HG03060 (cell line): Measurements from ENCODE around the gene SPI1.
"Not testable (repeated sequence)": the region's sequence is repeated elsewhere in the genome, so short reads cannot be mapped to it uniquely, and the experiment has no call there.

ENCODE experiments used
- ATAC-seq: cut with Tn5 transposase; IDR thresholded peaks from one replicate; pipeline ENCODE4 v1.9.1; 2021; ENCODE audit warnings: low read depth, moderate number of reproducible peaks; ENCODE audit not compliant: unreplicated experiment

Gene SPI1

DNA sequence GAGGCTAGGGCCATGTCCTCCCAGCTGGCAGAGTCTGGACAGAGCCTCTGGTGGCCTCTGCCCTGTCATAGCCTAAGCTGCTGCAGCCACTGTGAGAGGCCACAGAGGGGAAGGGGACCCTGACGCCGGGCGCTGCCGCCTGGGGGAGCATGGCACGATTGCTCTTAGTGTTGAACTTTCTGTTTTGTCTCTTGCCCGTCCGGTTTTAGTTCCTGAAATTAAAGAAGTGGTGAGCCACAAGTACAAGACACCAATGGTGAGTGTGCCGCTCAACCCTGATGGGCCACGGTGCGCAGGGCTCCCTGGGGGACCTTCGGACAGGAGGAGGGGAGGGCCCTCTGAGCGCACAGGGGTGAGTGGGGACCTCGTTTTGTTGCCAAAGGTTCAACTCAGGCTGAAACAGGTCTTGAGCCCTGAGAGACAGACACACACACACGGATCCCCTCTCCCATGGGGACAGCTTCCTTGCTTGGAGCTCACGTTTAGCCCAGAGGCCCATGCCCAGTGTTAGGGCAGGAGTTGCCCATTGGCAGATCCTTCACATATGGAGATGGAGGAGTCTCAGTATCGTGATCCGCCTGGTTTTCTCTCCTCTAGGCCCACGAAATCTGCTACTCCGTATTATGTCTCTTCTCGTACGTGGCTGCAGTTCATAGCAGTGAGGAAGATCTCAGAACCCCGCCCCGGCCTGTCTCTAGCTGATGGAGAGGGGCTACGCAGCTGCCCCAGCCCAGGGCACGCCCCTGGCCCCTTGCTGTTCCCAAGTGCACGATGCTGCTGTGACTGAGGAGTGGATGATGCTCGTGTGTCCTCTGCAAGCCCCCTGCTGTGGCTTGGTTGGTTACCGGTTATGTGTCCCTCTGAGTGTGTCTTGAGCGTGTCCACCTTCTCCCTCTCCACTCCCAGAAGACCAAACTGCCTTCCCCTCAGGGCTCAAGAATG lies 49.6 kb downstream of the SPI1 start:
- ATAC-seq = no peak

DNA sequence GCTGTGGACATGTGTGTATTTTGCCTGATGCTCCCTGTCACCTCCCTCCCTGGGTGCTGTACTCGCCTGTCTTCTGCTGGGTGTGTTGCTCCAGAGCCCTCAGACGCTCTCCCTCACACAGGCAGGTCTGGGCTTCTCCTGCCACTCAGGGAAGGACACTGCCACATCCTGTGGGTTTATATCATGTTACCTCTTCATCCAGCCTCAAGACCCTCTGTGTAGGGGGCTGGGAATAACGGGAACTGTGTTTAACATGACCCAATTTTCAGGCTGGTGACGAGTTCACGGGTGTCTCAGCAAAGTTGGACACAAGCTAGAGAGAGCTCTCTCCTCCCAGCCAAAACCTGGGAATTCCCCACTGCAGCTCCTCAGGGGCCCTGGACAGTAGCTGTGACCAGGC lies 50.4 kb downstream of the SPI1 start:
- ATAC-seq = no peak

DNA sequence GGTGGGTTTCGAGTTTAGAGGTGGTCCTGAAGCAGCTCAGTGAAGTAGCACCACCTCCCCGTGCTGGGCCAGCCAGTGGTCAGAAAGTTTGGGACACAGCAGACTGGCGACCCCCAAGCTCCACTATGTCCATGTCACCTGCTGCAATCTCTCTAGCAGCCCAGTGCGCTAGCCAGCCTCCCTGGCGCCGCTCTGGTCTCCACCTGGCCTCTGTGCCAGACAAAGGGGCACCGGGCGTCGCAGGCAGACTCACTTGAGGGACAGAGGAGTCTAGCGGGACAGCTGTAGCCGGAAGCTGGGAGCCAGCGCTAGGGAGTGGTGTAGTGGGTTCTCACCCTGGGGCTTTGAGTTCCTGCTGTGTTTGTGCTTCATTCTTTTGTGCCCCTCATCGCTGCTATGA lies 51.3 kb downstream of the SPI1 start:
- ATAC-seq = no peak

DNA sequence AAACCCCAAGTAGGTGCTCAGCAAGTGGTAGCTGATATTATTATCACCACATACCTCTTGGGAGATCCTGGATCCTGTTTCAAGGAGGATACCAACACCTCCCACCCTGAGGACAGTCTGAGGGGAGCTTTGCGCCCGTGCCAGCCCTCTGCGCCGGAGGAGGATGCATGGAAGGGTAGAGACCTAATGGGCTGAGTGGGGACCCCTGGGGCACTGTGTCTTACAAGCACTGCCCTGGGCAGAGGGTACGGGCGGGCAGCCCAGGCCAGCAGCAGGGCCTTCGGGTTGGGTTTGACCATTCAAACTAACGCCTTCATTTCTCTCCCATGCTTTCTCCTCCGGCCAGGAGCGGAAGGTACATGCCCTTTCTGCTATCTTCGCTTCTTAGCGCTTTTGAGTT lies 52.1 kb downstream of the SPI1 start:
- ATAC-seq = no peak

DNA sequence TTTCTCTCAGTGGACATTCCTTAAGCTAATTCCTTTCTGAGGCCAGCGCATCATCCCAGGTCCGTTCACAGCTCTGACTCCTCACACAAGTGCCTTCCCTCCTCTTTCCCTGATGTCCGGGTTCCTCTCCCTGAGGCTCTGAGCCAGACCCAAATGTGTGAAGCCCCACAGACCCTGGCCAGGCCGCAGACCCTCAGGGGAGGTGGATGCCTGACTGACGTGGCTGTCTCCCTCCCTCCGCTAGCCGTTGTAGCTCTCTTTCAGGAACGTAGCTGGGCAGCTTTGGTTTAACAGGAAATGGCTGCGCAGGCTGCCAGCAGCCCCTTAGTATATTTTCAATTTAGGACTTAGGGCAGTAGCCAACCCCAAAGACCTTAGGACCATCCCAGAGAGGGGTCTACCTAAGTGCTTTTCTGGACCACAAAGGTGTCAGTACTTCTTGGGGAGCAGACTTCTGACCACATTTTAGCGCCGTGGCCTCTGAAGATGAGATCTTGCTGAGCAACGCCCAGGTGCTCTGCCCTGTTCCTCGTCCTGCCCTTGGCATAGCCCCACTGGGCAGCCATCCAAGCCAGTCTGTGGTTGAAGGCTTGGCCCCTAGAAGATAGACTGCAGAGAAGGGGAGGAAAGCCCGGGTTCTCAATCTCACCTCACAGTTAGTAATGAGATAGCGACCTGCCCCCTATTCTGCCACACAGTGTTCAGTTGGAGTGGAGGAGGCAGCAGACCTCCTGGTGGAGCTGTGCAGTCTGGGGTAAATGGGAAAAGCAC lies 52.9 kb downstream of the SPI1 start:
- no peak for ATAC-seq

DNA sequence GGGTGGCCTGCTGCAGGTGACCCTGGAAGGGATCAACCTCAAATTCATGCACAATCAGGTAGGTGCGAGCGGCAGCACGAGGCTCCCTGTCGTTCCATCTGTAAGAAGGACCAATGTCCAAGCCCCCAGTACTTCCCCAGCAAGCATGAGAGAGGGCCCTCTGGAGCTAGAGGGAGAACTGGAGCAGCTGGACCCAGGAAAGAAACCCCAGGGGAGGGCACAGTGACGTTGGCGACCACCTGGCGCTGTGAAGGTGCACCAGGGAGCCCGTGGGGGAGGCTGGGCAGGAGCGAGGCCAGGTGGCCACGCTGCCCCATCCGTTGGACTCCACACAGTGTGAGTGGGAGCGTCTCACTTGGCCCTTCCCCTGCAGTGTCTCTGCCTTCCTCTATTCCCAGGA lies 53.8 kb downstream of the SPI1 start:
- ATAC-seq = no peak

DNA sequence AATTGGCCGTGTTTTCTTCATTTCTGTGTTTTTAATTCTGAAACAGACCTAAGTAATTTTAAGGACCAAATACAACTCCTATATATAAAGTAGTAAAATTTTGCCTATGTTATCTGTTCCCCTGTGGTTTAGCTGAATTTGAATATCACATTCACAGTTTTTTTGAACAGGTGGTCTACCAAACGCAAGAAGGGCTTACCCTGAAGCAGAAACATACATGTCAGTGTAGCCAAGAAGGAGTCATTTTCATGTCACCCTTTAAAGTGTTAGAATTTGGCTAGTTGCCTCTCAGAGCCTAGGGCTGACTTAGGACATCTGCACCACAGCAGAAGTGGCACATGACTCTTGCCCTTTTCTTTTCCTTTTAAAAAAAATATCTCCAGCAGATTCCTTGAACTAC lies 60.2 kb downstream of the SPI1 start:
- ATAC-seq = no peak

DNA sequence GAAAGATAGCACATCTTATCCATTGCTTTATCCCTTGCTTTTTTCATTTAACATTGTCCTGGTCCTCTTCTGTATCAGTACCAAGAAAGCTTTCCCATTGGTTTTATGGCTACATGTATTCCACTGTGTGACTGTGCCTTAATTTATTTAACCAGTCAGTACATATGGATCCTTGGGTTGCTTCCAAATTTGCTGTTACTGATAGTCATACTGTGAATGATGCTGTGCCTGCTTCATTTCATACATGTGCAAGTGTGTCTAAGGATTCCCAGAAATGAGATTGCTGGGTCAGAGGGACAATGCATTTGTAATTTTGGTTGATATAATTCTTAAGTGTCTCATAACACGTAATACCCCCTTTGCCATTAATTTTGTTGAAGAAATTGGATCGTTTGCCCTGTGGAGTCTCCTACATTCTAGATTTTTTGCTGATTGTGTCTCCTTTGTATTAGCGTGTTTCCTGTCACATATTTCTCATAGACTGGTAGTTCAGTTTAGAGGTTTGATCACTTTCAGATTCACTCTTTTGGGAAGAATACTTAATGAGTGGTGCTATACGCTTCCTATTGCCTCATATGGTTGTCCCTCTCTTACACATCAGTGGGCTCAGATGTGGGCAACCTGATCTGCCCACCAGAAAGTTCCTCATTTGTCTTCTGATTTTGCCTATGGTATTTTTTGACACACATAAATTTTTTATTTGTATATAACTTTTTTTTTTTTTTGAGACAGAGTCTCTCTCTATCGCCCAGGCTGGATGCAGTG lies 61.1 kb downstream of the SPI1 start:
- no peak for ATAC-seq

DNA sequence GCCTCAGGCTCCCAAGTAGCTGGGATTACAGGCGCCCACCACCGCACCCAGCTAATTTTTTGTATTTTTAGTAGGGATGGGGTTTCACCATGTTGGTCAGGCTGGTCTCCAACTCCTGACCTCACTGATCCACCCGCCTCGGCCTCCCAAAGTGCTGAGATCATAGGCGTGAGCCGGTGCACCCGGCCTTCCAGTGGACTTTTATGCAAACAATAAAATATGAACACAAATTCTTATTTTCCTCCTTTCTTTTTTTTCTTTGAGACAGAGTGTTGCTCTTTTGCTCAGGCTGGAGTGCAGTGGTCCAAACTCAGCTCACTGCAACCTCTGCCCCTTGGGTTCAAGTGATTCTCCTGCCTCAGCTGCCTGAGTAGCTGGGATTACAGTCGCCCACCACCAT lies 61.8 kb downstream of the SPI1 start:
- not testable (repeated sequence) for ATAC-seq

DNA sequence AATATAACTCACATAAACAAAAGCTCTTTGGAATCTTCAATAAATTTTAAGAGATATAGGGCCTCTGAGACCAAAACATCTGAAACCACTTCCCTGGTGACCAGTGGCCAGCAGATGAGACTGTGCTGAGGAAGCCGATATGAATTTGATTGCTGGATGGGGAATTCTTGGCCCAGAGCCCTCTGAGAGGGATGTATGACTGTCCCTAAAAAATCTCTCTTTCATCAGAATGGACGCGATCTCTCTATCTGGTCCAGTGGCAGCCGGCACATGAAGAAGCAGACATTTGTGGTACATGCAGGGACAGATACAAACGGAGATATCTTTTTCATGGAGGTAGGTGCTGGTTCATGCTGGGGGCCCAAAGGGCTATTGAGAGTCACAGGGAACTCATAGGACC lies 63.4 kb downstream of the SPI1 start:
- no peak for ATAC-seq

DNA sequence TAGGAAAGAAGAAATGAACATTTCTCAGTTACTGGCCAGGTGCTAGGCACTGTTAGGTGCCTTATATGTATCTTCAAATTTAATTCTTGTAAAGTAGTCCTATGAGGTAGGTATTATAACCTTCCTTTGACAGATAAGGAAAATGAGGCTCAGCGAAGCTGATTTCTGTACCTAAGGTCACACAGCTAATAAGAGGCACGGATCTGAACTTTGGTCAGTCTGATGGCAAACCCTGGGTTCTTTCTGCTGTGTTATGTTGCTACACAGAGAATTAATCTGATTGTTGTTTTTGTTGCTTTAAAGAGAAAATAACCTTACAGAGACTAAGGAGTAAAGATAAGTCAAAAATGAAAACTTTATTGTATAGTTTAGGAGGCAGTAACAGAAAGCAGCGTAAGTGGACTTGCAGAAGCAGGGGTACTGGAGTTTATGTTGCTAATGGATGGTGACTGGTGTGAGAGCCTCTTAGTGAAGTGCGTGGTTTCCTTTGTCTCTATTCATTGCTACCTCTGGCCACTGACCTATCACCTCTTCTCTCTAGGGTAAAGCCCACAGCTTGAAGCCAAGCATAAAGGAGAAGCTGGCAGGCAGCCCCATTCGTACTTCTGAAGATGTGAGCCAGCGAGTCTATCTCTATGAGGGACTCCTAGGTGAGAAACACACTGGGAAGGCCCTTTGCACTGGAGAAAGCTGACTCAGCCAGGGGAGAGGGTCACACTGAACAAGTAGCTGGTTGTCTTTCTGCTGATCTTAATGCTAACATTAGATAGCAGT lies 70.1 kb downstream of the SPI1 start:
- no peak for ATAC-seq

DNA sequence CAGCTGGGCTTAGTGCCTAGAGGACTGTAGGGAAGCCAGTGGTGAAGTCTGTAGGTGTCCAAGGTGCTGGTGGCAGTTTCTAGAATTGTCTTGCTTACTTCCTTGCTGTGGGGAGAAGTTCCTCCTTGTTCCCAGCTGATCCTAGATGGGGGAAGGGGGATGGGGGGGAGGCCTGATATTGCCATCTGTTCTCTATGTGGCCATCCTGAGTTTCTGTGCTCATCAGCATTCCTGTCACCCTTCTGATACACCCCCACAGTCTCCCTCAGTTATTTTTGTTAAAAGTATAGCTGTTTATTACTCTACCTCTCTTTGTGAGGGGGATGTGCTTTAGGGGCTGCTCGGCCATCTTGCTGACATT lies 71.9 kb downstream of the SPI1 start:
- ATAC-seq = no peak

DNA sequence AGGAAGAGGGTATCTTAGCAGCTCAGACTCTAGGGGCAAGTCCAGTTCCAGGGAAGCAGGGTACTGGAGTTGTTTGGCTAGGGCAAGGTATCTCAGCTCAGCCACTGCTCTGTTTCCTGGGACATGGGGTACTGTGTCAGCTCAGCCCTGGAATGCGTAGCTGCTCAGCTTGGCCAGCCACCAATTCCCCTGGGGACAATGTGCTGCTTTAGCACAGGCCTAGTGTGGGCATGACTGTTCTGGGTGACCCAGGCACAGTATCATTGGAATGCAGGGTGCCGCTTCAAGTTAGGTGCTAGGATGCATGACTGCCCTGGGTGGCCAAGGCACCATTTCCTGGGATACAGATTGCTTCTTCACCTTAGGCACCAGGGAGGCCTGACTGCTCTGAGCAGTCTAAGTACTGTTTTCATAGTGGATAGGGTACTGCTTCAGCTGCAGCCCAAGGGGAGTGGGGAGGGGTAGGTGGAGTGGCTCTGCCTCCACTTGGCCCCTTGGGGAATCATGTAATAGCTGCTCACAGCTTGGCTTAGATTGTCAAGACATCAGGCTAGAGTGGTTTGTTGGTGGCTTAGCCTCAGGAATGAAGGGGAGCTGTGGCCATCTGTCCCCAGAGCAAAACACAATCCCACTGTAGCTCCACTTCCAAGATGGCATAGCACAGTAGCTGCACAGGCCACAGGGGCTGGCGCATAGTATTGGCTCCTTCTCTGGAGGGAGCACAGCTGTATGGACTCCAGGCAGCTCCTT lies 72.4 kb downstream of the SPI1 start:
- ATAC-seq = no peak
